CD4-positive, alpha-beta T cell treated with Interleukin-4 for 4 hours (primary cell): ENCODE results near the gene GRN.
A peak's percentile ranks its signal among the peaks of the same experiment; 100 is the strongest.
"Not testable (repeated sequence)": the region's sequence is repeated elsewhere in the genome, so short reads cannot be mapped to it uniquely, and the experiment has no call there.

Source experiments
- DNase-seq: peaks from one replicate; pipeline ENCODE4 v3.0.0-alpha.2; 2020

Gene GRN

DNA sequence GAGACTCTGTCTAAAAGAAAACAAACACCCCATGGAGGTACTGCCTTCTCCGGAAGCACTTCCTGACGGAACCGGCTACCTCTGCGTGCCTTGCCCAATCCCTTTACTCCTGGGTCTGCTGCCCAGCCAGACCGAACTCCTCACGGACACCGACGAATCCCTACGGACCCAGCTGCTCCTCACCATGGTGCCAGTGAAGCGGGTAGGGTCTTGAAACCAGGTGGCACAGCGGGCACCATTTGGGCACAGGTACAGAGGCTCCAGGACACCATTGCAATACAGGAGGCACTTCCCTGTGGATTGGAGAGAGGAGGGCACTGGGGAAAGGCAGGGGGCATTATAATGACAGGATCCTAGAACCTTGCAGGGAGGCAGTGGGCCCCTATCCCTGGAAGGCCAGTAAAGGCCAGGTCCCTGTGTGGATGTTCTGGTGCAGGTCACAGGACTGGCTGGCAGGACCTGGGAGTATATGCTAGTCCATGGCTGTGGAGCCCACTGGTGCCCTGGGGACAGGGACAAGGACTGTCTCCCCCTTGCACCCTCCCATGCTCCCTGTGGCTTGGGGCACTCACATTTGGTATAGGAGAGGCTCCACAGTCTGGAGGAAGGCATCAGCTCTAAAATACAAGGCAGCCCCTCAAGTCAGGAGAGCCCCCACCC lies 22.7 kb upstream of the GRN start:
- no peak for DNase-seq

DNA sequence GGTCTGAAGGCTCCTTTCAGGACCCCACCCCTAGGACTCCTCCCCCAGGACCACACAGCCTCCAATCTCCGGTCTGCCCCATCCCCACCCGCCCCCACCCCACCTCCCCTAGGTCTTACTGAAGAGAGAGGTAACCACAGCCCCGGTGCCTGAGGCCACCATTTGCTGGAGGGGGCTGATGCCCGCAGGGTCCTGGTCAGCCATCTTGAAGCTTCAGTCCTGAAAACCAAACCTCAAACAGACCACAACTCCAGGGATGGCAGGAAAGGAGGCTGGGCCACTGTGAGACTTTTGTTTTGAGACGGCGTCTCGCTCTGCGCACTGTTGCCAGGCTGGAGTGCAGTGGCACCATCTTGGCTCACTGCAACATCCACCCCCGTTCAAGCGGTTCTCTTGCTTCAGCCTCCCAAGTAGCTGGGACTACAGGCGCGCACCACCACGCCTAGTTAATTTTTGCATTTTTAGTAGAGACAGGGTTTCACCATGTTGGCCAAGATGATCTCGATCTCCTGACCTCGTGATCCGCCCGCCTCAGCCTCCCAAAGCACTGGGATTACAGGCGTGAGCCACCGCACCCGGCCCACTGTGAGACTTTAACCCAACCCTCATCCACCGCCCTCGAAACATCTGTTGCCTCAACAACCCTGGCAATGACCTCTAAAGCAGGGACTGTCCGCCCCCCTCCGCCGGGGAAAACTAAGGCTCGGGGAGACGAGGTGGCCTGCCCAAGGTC lies 21.6 kb upstream of the GRN start:
- no peak for DNase-seq

GRCh38 chr17:44324092-44324570 lies 21.0 kb upstream of the GRN start:
- no peak for DNase-seq

DNA sequence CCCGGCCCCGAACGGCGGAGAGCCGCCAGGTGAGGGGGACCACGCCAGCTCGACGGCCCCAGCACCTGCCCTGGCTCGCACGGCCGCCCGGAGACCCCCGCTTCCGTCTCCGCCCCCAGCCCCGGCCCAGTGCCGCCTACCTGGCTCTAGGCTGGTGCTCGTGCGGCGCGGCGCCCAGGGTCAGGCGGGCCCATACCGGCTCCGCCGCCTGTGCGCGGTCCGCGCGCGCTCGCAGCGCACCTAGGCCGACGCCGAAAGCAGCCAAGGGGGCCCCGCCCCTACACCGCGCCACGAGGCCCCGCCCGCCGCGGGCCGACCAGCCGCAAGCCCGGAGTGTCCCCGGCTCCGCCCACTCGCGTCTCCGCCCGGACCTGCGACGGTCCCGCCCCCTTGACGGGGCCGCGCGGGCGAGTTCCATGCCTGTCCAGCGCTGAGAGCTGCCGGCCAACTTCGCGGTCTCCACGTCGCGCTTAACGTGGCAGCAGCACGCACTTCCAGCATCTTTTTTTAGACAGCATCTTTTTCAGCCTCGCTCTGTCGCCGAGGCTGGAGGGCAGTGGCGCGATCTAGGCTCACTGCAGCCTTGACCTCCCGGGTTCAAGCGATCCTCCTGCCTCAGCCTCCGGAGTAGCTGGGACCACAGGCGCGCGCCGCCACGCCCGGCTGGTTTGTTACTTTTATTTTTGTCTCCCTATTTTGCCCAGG lies 20.4 kb upstream of the GRN start, which contains the start of gene SLC25A39:
Gene SLC25A39, minus strand, starts transcription at position 253 of the 705 bp plus-strand sequence. CDS start 1,261 bp downstream, outside the sequence.
- DNase-seq, result peak; percentile 93

DNA sequence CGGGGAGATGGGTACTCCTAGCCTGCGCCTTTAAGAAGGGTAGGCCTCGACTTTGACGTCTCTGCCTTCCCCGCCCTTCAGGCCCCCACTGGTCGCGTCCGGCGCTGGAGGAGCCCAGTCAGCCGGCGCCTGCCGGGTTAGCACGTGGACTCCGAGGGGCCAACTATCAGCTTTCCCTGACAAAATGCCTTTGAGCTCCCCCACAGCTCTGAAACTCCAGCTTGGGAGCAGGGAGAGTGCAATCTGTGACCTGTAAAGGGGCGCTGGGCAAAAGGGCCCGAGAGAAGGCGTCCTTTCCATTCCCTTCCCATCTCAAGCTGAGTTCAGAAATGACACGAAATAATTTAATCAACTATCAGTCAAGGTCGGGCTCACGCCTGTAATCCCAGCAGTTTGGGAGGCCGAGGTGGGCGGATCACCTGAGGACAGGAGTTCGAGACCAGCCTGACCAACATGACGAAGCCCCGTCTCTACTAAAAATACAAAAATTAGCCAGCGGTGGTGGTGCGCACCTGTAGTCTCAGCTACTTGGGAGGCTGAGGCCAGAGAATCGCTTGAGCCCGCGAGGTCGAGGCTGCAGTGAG lies 18.1 kb upstream of the GRN start:
- DNase-seq, result peak; percentile 96

GRCh38 chr17:44327715-44328449 lies 17.2 kb upstream of the GRN start:
- no peak for DNase-seq

DNA sequence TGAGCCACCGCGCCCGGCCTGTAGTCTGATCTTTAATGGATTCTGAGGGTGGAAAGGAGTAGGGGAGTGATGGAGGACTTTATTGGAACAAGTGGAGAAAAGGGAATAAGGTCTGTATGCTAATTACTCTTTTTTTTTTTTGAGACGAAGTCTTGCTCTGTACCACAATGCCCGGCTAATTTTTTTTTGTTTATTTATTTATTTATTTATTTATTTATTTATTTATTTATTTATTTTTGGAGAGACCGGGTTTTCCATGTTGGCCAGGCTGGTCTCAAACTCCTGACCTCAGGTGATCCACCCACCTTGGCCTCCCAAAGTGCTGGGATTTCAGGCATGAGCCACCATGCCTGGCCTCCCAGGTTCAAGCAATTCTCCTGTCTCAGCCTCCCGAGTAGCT lies 15.6 kb upstream of the GRN start:
- DNase-seq, result not testable (repeated sequence)

DNA sequence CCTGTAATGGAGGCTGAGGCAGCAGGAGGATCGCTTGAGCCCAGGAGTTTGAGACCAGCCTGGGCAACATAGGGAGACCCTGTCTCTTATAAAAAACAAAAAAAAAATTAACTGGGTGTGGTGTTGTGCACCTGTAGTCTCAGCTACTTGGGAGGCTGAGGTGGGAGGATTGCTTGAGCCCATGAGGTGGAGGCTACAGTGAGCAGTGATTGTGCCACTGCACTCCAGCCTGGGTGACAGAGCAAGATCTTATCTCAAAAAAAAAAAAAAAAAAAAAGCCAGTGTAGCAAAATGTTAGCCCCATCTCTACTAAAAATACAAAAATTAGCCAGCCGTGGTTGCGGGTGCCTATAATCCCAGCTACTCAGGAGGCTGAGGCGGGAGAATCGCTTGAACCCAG lies 14.8 kb upstream of the GRN start:
- not testable (repeated sequence) for DNase-seq

DNA sequence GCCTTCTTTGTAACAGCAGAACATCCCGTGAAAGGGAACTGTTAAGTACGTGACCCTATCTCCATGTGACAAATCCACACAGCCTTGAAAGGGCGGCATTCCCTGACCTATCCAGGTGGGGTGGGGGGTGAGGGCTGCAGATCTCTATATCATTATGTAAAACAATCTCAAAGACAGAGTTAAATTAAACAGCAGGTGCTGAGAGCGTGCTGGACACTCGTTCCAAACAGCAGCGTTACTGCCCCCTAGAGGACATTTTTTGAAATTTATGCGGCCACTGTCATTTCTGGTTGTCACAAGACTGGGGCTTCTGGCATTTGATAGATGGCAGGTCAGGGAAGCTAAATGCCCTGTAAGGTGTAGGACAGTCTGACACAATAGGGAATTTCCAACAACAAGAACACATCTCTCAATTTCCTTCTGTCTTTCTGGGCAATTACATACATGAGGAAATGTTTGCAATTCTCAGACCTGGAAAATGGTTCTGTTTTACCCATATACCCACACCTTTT lies 13.8 kb upstream of the GRN start:
- peak; percentile 80 for DNase-seq

DNA sequence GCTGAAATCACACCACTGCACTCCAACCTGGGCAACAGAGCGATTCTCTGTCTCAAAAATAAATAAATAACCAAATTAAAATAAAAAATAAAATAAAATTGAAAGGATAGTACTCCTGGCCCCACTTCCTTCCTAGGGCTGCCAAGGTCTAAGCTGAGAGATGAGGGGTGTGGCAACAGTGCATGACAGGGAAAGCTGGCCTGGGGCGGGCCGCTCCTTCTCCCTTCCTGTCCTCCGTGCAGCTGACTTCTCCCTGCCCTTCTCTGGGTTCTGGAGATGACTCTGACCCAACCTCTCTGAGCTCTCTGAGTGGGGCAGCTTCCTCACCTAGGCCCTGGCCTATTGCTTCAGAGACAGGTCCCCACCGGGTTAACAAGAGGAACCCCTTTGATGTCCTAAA lies 11.7 kb upstream of the GRN start:
- DNase-seq, result no peak

- no peak for DNase-seq
Observed at GRCh38 chr17:44334315-44334714, 10.8 kb upstream of the GRN start.

GRCh38 chr17:44334727-44335126 lies 10.4 kb upstream of the GRN start:
- DNase-seq, result no peak

DNA sequence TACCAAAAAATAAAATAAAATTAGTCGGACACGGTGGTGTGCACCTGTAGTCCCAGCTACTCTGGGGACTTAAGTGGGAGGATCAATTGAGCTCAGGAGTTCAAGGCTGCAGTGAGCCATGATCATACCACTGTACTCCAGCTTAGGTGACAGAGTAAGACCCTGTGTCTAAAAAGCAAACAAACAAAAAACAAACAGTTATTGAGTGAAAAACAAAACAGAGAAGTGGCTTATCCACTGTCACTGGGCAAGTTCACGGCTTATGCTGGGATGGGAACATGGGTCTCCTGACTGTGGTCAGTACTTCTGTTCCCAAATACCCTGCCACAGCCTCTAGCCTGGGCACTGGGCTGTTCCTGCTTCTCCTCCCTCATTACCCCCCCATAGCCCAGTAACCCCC lies 9.5 kb upstream of the GRN start:
- no peak for DNase-seq

- no peak for DNase-seq
Observed at GRCh38 chr17:44335968-44336367, 9.1 kb upstream of the GRN start.

DNA sequence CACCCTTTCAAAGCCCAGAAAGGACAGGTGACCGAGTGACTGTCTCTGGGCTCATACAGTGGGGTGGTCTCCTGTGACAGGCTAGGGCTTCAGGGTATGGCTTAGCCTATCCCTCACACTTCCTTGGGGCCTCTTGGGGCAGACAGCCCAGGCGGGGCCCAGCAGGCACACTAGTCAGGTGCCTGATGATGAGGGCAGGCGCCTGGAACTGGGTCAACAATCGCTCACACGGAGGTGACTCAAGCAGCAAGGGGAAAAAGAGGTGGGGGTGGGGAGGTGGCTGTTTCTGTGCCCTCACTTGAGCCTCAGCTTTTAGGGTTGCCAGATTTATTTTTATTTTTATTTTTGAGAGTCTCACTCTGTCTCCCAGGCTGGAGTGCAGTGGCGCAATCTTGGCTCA lies 6.4 kb upstream of the GRN start:
- DNase-seq, result no peak

GRCh38 chr17:44340553-44340952 lies 4.5 kb upstream of the GRN start:
- DNase-seq, result not testable (repeated sequence)

DNA sequence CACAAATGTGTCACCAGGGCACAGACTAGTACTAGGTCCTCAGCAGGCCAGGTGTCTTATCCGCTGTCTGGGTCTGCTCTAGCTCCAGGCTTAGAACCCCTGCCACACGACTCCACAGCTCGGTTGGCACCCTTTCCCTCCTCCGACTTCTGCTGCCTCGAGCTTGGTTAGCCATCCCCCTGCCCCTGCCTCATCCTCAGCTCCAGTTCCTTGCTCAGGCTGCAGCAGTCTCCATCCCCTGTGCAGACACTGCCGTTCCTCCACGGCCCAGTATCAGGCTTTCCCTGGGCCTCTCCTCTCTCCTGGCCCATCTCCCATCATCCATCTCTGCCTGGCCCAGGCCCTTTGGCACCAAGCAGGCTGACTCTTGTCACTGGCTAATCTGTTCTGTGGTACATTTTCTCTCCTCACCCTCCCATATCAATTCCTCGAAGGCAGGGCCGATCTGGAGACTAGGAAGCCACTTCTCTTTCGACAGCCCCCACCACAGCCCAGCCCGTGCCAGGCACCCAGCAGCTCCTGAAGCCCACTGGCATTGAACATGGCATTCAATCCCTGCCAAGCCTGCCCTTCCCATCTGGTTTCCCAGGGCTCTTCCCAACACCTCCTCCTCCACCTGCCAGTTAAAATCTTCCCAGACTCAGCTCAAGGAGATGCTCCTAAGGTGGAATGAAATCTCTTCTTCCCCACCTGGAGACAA lies 1.4 kb upstream of the GRN start:
- no peak for DNase-seq

DNA sequence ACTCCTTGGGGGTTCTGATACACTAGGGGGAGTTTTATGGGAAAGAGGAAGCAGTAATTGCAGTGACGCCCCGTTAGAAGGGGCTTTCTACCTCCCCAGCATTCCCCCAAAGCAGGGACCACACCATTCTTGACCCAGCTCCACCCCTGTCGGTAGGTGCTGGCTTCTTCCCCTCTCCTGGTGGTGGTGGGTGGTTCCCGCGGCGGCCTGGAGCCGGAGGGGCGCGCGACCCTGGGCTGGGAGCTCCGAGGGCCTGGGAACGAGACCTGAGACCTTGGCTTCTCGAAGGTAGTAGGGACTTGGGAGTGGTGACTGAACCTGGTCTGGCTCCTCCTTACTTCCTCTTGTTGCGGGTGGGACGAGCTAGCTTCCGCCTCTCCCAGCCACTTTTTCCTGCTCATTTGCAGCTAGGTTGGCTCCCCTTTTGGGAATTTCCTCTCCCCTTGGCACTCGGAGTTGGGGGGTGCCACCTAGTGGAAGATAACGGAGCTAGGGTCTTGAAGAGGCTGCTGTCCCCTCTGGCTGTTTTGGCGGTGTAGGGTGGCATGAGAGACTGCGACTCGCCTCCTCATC lies 438 bp downstream of the GRN start:
- DNase-seq, result peak; percentile 52

DNA sequence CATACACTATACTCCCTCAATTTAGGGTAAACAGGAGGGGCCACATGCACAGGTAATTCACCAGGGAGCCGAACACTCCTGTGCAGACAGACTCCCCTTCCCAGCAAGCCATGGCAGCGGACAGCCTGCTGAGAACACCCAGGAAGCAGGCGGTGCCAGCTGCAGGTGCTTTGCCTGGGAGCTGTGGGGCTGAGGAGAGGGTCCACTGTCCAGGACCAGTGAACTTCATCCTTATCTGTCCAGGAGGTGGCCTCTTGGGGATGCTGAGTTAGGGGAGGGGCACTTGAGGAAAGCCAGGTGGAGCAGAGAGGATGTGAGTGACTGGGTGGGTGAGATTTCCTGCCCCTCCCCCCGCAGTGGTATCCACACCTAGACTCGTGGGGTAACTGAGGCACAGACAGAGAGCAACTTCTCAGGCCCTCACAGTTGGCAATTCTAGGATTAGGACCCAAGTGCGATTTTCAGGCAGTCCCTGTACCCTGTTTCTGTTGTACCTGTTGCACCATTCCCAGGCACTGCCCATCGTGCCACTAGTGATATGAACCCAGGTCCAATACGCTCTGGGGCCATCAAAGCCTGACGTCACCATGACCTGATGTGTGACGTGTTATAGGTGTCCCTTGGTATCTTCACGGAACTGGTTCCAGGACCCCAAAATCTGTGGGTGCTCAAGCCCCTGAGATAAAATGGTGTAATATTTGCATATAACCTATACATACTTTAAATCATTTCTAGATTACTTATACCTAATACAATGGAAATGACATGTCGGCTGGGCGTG lies 1.2 kb downstream of the GRN start:
- DNase-seq, result no peak

- not testable (repeated sequence) for DNase-seq
Observed at GRCh38 chr17:44347206-44348055, 2.3 kb downstream of the GRN start.
